Thymus (tissue), 2 donors: ENCODE results near the gene ARGFX. TPM values are rescaled to one million over a fixed set of nuclear protein-coding genes. Genes with fewer than 3 reads are reported as not detected.

Experiments
- polyA plus RNA-seq: library from polyadenylated mRNA; stranded (reverse); fragments of 200-250 nt; gene quantifications from one replicate; pipeline ENCODE4 v1.2.3, GENCODE V29; 2013
- total RNA-seq: library from RNA; stranded (reverse); fragments of 120-200 nt; gene quantifications from one replicate; pipeline ENCODE4 v1.2.4, GENCODE V29; 2013
- donor health status: healthy.

ARGFX gene
- total and polyA plus RNA-seq, 2 donors, result 0.05 TPM; not detected in 1

Other genes starting within 250 kb of the ARGFX start
- 7.9 TPM for gene POLQ, start 22.0 kb upstream of the ARGFX start, total RNA-seq
- 0.71 TPM for gene POLQ, start 22.0 kb upstream of the ARGFX start, polyA plus RNA-seq
- gene FBXO40, start 25.4 kb downstream of the ARGFX start, total RNA-seq, result under 0.01 TPM
- 0.02 TPM for gene FBXO40, start 25.4 kb downstream of the ARGFX start, polyA plus RNA-seq
- gene HCLS1, start 93.0 kb downstream of the ARGFX start, total RNA-seq, result 128 TPM
- 171 TPM for gene HCLS1, start 93.0 kb downstream of the ARGFX start, polyA plus RNA-seq
- gene GOLGB1, start 181.8 kb downstream of the ARGFX start, total RNA-seq, result 23.0 TPM
- gene GOLGB1, start 181.8 kb downstream of the ARGFX start, polyA plus RNA-seq, result 18.0 TPM